AG20443 (cell line): ENCODE measurements around the gene TBC1D24.
A peak's percentile ranks its signal among the peaks of the same experiment; 100 is the strongest.
"Not testable (repeated sequence)": the region's sequence is repeated elsewhere in the genome, so short reads cannot be mapped to it uniquely, and the experiment has no call there.

Source experiments
- DNase-seq: peaks from one replicate; pipeline ENCODE4 v3.0.0; 2012; ENCODE audit warnings: low spot score, mixed read lengths

TBC1D24 gene

DNA sequence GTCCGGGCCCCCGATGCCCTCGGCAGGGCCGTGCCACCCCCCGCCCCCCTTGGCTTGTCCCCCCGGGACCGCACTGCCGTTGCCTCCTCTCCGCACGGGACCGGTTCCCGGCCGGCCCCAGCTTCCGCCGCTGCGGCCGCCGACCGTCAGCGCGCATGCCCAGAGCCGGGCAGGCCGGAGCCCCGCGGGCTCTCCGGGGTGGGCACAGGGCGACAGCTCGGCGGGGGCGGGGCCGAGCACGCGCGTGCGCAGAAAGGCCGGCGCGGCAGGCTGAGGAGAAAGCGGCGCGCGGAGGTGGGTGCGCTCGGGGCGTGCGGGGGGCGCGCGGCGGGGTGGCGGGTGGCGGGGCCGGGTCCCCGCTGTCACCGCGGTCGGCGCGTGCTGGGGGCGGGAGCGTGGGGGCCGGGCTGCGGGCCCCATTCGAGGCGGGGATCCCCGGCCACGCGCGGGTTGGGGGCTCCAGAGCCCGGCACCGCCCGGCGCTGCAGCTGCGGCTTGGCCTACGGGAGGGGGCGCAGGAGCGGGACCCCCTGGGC is at the start of gene TBC1D24:
Gene TBC1D24 (plus strand): TSS at position 251 of the 536 bp plus-strand sequence. CDS start 21,022 bp downstream, outside the sequence.
- peak; percentile 100 for DNase-seq

DNA sequence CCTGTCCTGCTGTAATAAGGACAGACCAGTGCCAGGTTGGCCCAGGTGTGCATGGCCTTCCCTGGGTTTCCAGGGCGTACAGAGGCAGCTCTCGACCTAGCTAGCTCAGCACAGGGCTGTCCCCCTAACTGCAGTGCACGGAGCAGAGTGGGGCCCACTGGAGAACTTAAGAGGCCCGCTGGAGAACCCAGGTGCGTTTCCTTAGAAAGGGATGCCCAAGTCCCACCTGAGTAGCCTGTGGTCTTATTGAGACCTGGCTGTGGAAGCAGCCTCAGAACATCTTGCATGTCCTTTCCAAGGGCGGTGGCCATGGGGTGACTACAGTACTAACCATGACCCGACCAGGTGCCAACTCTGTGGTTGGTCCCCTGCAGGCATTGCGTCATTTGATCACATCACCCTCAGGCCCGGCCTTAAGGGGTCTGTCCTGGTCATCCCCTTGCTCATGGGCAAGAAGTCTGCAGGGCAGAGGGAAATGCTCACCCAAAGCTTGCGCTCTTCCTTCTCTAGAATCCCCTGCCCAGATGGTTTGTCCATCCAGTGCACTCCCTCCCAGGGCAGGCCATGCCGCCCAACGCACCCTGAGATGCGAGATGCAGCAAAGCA is 49.0 kb upstream of the TBC1D24 start:
- DNase-seq, result no peak

GRCh38 chr16:2426941-2427361 is 48.0 kb upstream of the TBC1D24 start:
- no peak for DNase-seq

DNA sequence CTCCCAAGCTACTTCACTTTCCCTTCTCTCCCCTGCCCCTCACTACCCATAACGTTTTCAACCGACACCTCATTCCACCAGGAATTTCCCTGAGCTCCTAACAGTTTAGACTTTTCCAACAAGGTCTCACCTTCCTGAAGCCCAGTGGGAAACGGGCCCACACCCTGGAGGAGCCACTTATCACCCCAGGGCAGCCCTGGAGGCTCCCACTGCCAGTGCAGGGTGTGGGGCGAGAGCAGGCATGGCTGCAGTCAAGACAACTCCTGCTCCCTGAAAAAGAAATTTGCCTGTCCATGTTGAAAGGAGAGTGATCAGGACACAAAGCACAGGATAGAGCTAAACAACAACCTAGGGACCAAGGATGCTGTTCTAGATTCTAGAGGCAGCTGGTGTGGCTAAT is 47.4 kb upstream of the TBC1D24 start:
- no peak for DNase-seq

DNA sequence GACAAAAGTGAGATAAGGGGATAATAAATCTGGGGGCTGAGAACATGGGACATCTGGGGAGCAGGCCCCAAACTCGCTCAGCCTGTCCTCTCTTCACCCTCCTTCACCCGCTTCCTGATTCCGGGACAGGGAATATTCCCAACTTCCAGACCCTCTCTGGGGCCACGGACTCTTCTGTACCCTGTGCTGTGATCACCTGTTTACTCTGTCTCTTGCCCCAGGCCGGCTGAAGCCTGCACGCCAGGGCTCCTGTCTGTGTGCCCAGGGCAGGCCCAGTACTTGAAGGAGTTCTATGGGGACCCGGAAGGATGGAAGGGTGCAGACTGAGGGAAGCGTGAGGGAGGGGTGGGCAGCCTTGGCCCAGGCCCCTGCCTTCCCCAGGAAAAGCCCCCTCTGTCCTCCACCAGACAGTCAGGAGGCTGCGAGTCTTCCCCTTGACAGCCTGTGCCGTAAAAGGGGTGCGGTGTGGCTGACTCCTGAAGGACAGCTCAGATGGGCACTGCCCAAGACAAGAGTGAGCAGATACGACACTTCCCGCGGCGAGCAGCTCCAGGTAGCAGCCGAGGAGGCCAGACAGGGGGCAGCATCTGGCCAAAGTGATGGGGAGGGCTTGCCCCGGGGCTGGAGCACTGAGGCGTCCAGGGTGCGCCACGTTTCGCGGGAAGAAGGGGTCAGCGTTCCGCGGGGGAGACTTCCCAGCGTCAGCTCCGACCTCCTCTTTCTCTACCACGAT is 46.7 kb upstream of the TBC1D24 start:
- DNase-seq, result peak; percentile 50

GRCh38 chr16:2428784-2429033 is 46.2 kb upstream of the TBC1D24 start:
- DNase-seq, result no peak

DNA sequence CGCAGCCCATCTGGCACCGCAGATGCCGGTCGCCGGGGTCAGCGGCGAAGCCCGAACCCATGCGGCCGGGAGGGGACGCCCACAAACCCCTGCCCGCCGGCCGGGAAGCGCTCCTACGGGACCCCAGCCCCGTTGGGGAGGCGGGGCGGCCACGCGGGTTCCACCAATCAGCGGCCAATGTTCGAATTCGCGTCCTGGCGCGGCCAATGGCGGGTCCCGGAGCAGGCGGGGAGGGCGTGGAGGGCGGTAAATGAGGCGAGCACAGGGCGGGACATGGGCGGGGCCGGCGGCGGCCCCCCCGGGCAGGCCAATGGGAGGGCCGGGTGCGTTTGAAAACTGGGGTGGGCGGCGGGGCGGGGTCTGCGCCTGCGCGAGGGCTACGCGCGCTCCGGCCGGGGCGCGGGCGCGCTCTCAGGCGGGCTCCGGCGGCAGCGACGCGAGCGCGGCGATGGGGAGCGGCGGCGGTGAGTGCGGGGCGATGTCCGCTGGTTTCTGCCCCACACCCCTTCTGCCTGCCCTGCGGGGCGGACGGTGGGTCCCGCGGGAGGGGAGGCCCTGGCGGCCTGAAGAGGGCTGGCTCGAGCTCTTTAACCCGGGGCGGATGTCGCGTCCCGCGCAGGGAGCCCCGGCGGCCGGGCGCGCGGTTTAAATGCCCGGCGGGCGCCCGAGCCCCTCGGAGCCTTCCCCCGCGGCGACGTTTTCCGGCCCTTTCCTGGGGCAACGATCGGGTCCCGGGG is 45.7 kb upstream of the TBC1D24 start, which contains the start of gene CCNF:
Gene CCNF (plus strand): TSS at position 414 of the 737 bp plus-strand sequence. CDS start 35 bp downstream, at position 449.
- DNase-seq, result peak; percentile 100

DNA sequence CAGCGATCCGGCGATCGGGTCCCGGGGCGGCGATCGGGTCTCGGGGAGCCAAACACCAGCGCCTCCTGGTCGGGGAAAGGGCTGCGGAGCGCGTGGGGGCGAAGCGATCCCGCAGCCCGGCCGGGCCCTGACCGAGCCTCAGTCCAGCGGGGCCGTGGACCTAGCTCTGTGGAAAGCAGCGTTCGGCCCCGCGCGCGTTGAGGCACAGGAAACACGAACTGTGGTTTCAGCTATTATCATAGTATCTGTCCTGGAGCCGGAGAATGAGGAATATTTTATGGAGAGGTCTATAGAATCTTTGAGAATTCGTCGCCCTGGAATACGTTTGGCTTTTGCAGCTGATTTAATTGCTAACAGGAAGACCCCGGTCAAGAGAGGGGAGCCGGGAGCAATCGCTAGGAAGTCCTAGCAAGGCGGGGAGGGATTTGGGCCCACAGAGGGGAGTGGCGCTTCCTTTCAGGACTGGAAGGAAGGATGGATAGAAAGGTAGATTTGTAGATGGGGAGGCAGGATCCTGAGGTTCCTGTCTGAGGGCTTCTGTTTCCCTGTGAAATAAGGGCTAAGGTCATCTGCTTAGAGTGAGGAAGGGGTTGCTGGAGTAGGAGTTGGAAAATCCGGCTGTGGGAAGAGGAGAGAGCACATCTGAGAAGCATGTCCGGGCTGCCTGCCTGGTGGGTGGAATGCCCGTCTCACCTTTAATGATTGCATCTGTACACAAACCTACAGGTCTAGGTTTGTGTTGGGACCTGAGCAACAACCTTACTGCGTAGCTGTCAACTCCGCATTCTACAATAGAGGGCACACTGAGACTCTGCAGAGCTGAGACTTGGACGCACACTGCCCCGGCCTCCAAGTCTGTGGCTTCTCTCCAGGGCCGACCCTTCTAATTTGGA is 44.9 kb upstream of the TBC1D24 start:
- no peak for DNase-seq

GRCh38 chr16:2432286-2432685 is 42.6 kb upstream of the TBC1D24 start:
- no peak for DNase-seq

GRCh38 chr16:2432801-2433505 is 42.0 kb upstream of the TBC1D24 start:
- DNase-seq, result no peak

- not testable (repeated sequence) for DNase-seq
Measured at GRCh38 chr16:2435236-2435635, 39.7 kb upstream of the TBC1D24 start.

GRCh38 chr16:2436110-2436509 is 38.8 kb upstream of the TBC1D24 start:
- DNase-seq, result no peak

DNA sequence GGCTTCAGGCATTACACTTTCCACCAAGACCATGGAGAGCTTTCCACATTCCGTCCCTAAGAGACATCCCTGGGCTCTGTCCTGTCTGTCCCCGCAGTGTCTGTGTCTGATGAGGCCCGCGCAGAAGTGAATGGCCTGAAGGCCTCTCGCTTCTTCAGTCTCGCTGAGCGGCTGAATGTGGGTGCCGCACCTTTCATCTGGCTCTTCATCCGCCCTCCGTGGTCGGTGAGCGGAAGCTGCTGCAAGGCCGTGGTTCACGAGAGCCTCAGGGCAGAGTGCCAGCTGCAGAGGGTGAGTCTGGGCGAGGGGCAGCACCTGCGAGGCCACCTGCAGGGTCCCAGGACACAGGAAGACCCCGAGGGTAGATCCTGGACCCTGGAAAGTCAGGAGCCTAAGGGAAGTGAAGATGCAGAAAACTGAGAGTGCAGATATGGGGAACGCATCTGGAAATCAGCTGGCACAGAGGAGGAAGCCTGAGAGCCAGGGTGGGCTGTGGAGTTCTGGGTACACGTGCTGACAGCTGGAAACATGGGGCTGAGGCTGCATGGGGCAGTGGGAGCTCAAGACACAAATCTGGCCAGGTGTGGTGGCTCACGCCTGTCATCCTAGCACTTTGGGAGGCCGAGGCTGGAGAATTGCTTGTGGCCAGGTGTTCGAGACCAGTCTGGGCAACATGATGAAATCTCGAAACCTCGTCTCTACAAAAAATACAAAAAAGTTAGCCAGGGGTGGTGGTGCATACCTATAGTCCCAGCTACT is 37.7 kb upstream of the TBC1D24 start:
- no peak for DNase-seq

GRCh38 chr16:2438121-2438520 is 36.8 kb upstream of the TBC1D24 start:
- DNase-seq, result no peak

GRCh38 chr16:2439598-2439997 is 35.3 kb upstream of the TBC1D24 start:
- no peak for DNase-seq

GRCh38 chr16:2441143-2441804 is 33.7 kb upstream of the TBC1D24 start:
- DNase-seq, result not testable (repeated sequence)

GRCh38 chr16:2443555-2443954 is 31.4 kb upstream of the TBC1D24 start:
- DNase-seq, result no peak

DNA sequence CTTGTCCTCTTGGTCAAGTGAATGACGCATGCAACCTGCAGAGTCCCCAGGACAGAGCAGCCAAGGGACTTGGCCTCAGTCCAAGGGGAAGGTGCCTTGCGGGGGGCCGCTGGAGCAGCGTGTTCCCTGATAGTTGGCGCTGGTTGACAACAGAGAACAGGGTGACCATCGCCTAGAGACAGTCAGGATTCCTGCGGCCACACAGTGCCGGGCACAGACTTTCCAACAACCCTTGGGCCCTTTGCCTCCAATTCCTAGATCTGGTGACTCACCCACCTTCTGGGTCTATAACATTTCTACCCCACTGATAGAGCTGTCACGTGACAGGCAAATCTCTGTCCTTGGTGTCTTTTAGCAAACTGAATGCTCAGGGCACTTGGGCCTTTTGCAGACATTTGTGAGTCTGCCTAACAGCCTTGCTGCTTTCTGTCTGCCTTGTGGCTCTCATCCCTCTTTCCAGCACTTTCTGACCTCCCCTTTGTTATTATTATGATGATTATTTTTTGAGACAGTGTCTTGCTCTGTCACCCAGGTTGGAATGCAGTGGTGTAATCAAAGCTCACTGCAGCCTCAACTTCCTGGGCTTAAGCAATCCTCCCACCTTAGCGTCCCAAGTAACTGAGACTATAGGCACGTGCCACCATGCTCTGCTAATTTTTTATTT is 26.9 kb upstream of the TBC1D24 start:
- DNase-seq, result no peak

DNA sequence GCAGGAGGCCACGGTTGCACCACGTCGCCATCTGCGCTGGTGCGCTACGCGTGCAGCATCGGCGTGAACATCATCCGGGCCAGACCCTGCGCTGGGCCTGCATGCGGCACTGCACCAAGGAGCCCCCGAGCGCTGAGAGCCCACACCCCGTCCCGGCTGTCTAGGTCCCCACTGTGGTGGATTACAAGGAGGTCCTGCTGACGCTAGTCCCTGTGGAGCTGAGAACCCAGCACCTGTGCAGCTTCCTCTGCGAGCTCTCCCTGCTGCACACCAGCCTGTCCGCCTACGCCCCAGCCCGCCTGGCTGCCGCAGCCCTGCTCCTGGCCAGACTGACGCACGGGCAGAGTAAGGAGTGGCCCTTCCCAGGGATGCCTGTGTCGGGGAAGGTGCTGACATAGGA is 25.8 kb upstream of the TBC1D24 start:
- no peak for DNase-seq
